ENCODE measurements around the gene LRRC4B.

Gene LRRC4B

DNA sequence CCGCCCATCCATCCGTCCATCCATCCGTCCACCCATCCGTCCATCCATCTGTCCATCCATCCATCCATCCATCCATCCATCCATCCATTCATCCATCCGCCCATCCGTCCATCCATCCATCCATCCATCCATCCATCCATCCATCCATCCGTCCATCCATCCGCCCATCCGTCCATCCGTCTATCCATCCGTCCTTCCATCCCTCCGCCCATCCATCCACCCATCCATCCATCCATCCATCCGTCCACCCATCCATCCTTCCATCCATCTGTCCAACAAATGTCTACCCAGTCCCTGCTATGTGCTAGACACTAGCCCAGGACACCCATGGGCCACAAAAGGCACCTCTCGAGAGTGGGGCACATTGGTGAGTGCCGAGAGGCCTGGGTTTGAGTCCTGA lies 15.7 kb downstream of the LRRC4B start:
- no peak overlapping the region for H3K27ac ChIP-seq
- no peak for TF ChIP-seq CTCF (conservative IDR thresholded peaks at IDR 0.05)

DNA sequence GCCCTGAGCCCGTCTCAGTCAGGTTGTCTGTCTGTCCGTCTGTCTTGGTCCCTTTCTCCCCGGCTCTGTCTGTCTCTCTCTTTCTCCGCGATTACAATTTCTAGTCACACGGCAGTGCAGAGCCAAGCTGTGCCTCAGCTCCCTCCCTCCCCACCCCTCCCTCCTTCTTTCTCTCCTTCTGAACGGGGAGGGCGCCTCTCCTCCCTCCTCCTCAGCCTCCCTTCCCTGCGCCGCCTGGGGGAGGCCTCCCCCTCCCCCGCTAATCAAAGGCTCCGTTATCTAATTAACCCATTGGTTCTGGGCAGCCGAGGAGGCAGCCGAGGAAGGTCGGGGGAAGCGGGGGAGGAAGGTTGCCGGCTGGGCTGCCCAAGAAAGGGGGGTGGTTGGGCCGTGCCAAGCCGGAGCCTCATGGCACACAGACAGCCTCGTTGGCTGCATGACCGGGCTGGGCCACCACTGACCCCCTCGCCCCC lies 16.5 kb downstream of the LRRC4B start:
- no peak overlapping the region for H3K27ac ChIP-seq
- no peak for TF ChIP-seq CTCF (conservative IDR thresholded peaks at IDR 0.05)

- TF ChIP-seq CTCF (conservative IDR thresholded peaks at IDR 0.05) = no peak
- H3K27ac ChIP-seq = no peak overlapping the region
Measured at GRCh38 chr19:50551034-50551714, 17.1 kb downstream of the LRRC4B start.

GRCh38 chr19:50550594-50550966 lies 17.7 kb downstream of the LRRC4B start:
- H3K27ac ChIP-seq = no peak overlapping the region
- TF ChIP-seq CTCF (conservative IDR thresholded peaks at IDR 0.05) = no peak

DNA sequence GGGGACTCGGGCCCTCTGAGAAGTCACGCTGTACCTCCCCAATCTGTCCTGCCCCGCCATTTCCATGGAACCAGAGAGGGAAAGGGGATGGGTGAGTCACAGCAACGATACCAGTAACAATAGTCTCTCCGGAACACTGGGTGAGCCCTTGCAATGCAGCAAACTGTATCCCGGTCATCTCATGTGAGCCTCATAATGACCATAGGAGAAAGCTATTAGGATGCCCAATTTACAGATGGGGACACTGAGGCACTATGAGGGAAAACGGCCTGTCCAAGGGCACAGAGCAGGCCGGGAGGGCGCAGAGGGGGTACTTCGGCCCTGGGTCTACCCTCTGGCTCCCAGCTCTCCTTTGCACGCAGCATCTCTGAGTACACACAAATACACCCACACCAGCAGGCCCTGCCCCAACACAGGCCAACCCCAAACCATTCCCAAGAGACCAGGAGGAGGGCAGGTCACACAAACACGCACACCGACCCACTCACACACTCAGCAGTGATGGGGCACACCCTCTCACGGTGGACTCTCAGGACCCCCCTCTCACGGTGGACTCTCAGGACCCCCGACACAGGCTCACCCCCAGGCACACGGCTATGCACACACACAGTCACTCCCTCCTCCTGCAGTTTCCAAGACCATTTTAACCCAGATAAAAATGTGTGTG lies 18.2 kb downstream of the LRRC4B start:
- TF ChIP-seq CTCF (conservative IDR thresholded peaks at IDR 0.05) = no peak
- H3K27ac ChIP-seq = no peak overlapping the region

DNA sequence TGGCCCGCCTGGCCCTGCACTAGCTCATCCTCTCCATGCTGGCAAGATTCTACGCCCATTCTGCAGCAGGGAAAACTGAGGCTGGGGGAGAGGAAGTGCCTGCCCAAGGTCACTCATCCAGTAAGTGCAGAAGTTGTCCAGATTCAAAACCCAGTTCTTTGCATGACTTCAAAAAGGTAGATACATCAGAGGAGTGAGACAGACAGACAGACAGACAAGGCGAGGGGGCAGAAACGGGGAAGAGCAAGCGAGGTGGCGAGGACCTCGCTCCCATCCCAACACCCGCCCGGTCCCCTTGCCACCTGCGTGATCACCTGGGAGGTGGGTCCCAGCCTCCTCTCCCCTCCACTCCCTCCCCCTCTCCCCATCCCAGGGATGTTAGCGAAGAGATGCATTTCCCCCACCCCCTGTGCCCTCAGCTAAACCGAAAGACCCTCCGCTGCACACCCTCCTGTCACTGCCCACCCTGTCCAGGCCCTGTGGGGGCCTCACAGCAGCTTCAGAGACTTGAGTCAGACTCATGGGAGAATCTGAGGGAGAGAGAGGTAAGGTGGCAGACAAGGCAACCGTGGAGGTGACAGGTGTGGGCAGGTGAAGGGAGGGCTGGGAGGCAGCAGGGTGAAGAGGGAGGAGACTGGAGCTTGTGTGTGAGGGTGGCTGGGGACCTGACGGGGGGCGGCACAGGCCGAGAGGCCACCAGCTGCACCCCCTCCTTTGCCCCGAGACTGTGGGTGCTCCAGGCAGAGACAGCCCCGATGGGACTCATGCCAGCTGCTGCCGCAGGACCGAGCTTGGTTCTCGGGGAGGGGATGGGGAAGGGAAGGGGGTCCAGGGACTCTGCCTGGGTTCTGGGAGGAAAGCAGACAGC lies 18.9 kb downstream of the LRRC4B start:
- no peak overlapping the region for H3K27ac ChIP-seq
- no peak for TF ChIP-seq CTCF (conservative IDR thresholded peaks at IDR 0.05)
